HEK293T (cell line): Measurements from ENCODE around the gene FAIM.
"Not testable (repeated sequence)": the region's sequence is repeated elsewhere in the genome, so short reads cannot be mapped to it uniquely, and the experiment has no call there.

Experiments used
- CTBP1 ChIP-seq: fragments of 450-650 bp; IDR thresholded peaks from 2 replicates; pipeline ENCODE4 v1.6.1; 2016; ENCODE audit warnings: borderline replicate concordance
- FOXA1 ChIP-seq: fragments of 450-650 bp; IDR thresholded peaks from 2 replicates; pipeline ENCODE4 v1.6.1; 2016; ENCODE audit warnings: mild to moderate bottlenecking
- FOXM1 ChIP-seq: fragments of 450-650 bp; IDR thresholded peaks from 2 replicates; pipeline ENCODE4 v1.6.1; 2017; ENCODE audit warnings: mild to moderate bottlenecking, borderline replicate concordance
- L3MBTL2 ChIP-seq: fragments of 450-650 bp; conservative IDR thresholded peaks from 2 replicates; pipeline ENCODE4 v1.6.1; 2016; ENCODE audit warnings: mild to moderate bottlenecking
- SP1 ChIP-seq: fragments of 450-650 bp; IDR thresholded peaks from 2 replicates; pipeline ENCODE4 v1.6.1; 2017
- SUZ12 ChIP-seq: fragments of 450-650 bp; IDR thresholded peaks from 2 replicates; pipeline ENCODE4 v1.6.1; 2016; ENCODE audit warnings: mild to moderate bottlenecking
- TARDBP ChIP-seq: fragments of 450-650 bp; IDR thresholded peaks from 2 replicates; pipeline ENCODE4 v1.6.1; 2016

GRCh38 chr3:138569624-138570023 lies 38.9 kb upstream of the FAIM start:
- TF ChIP-seq FOXM1, TARDBP, SUZ12, FOXA1, SP1, L3MBTL2, CTBP1: not testable (repeated sequence)
